MM.1S (cell line): ENCODE results near the gene PSD2.

Experiments used
- EZH2phosphoT487 ChIP-seq: fragments of 300-600 bp; sonication (generic); IDR thresholded peaks from 2 replicates; pipeline ENCODE4 v1.6.1; 2018; ENCODE audit warnings: antibody characterized with exemption, low read length
- TF ChIP-seq, protein P1 (sequence below): fragments of 300-600 bp; sonication (generic); IDR thresholded peaks from 2 replicates; pipeline ENCODE4 v1.5.1; 2016; ENCODE audit warnings: antibody characterized with exemption, low read length, mixed read lengths

- TF ChIP-seq, protein P1, sequence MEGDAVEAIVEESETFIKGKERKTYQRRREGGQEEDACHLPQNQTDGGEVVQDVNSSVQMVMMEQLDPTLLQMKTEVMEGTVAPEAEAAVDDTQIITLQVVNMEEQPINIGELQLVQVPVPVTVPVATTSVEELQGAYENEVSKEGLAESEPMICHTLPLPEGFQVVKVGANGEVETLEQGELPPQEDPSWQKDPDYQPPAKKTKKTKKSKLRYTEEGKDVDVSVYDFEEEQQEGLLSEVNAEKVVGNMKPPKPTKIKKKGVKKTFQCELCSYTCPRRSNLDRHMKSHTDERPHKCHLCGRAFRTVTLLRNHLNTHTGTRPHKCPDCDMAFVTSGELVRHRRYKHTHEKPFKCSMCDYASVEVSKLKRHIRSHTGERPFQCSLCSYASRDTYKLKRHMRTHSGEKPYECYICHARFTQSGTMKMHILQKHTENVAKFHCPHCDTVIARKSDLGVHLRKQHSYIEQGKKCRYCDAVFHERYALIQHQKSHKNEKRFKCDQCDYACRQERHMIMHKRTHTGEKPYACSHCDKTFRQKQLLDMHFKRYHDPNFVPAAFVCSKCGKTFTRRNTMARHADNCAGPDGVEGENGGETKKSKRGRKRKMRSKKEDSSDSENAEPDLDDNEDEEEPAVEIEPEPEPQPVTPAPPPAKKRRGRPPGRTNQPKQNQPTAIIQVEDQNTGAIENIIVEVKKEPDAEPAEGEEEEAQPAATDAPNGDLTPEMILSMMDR = no peak
- TF ChIP-seq EZH2phosphoT487 = no peak
Observed at GRCh38 chr5:139784488-139784887, 11.1 kb upstream of the PSD2 start.
